RWPE2 (cell line): Measurements from ENCODE around the gene LTBP4.
"Not testable (repeated sequence)": the region's sequence is repeated elsewhere in the genome, so short reads cannot be mapped to it uniquely, and the experiment has no call there.

Experiments used
- ATAC-seq: fragments of 200-7000 bp; cut with Tn5 transposase; 3 replicates; pipeline ENCODE4 v1.9.1; 2021; ENCODE audit warnings: low read depth
- DNase-seq: peaks from one replicate; pipeline ENCODE4 v3.0.0-alpha.2; 2020; ENCODE audit warnings: low spot score
- H3K27ac ChIP-seq: fragments of 450-650 bp; 2 replicates; pipeline ENCODE4 v1.5.1; 2017; ENCODE audit warnings: mild to moderate bottlenecking; ENCODE audit not compliant: poor library complexity, severe bottlenecking
- H3K27me3 ChIP-seq: fragments of 250-450 bp; sonication (Bioruptor Pico); 2 replicates; pipeline ENCODE4 v1.5.1; 2021; ENCODE audit warnings: mild to moderate bottlenecking, moderate library complexity; ENCODE audit not compliant: insufficient read depth, poor library complexity, severe bottlenecking
- H3K36me3 ChIP-seq: fragments of 250-450 bp; sonication (Bioruptor Pico); 2 replicates; pipeline ENCODE4 v1.5.1; 2020; ENCODE audit warnings: low read depth, mild to moderate bottlenecking, moderate library complexity
- H3K4me1 ChIP-seq: fragments of 250-450 bp; sonication (Bioruptor Pico); 2 replicates; pipeline ENCODE4 v1.5.1; 2021; ENCODE audit warnings: mild to moderate bottlenecking, moderate library complexity; ENCODE audit not compliant: insufficient read depth, poor library complexity, severe bottlenecking
- H3K4me3 ChIP-seq: fragments of 250-450 bp; sonication (Bioruptor Pico); 2 replicates; pipeline ENCODE4 v1.5.1; 2021; ENCODE audit warnings: mild to moderate bottlenecking, moderate library complexity; ENCODE audit not compliant: severe bottlenecking
- H3K9me3 ChIP-seq: fragments of 250-450 bp; sonication (Bioruptor Pico); 2 replicates; pipeline ENCODE4 v1.5.1; 2021; ENCODE audit warnings: mild to moderate bottlenecking, moderate library complexity; ENCODE audit not compliant: severe bottlenecking
- TF ChIP-seq, protein P1 (sequence below): fragments of 450-650 bp; IDR thresholded peaks from one replicate; pipeline ENCODE4 v1.5.1; 2017; ENCODE audit warnings: mild to moderate bottlenecking, moderate library complexity; ENCODE audit not compliant: poor library complexity, severe bottlenecking

Gene LTBP4

DNA sequence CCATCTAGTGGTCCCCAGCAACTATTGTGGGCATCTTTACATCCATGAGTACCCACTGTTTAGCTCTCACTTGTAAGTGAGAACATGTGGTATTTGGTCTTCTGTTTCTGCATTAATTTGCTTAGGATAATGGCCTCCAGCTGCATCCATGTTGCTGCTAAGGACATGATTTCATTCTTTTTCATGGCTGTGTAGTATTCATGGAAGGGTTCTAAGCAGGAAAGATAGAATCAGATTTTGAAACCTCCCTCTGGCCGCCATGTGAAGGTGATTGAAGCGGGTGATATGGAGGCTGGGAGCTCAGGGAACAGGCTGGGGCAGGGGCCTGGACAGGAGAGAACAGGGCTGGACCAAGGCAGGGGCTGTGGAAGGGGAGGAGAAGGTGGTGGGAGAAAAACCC lies 20.1 kb downstream of the LTBP4 start:
- no peak overlapping the region for H3K4me3 ChIP-seq
- no peaks in the 10 kb centered on the region for H3K9me3 ChIP-seq
- DNase-seq: peak; percentile 30
- H3K27me3 ChIP-seq: no peaks in the 10 kb centered on the region
- H3K4me1 ChIP-seq: no peaks in the 10 kb centered on the region
- ATAC-seq: no peak
- H3K36me3 ChIP-seq: peaks cover 79% of the 10 kb centered on the region
- no peak overlapping the region for H3K27ac ChIP-seq
- TF ChIP-seq, protein P1, sequence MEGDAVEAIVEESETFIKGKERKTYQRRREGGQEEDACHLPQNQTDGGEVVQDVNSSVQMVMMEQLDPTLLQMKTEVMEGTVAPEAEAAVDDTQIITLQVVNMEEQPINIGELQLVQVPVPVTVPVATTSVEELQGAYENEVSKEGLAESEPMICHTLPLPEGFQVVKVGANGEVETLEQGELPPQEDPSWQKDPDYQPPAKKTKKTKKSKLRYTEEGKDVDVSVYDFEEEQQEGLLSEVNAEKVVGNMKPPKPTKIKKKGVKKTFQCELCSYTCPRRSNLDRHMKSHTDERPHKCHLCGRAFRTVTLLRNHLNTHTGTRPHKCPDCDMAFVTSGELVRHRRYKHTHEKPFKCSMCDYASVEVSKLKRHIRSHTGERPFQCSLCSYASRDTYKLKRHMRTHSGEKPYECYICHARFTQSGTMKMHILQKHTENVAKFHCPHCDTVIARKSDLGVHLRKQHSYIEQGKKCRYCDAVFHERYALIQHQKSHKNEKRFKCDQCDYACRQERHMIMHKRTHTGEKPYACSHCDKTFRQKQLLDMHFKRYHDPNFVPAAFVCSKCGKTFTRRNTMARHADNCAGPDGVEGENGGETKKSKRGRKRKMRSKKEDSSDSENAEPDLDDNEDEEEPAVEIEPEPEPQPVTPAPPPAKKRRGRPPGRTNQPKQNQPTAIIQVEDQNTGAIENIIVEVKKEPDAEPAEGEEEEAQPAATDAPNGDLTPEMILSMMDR: no peak

DNA sequence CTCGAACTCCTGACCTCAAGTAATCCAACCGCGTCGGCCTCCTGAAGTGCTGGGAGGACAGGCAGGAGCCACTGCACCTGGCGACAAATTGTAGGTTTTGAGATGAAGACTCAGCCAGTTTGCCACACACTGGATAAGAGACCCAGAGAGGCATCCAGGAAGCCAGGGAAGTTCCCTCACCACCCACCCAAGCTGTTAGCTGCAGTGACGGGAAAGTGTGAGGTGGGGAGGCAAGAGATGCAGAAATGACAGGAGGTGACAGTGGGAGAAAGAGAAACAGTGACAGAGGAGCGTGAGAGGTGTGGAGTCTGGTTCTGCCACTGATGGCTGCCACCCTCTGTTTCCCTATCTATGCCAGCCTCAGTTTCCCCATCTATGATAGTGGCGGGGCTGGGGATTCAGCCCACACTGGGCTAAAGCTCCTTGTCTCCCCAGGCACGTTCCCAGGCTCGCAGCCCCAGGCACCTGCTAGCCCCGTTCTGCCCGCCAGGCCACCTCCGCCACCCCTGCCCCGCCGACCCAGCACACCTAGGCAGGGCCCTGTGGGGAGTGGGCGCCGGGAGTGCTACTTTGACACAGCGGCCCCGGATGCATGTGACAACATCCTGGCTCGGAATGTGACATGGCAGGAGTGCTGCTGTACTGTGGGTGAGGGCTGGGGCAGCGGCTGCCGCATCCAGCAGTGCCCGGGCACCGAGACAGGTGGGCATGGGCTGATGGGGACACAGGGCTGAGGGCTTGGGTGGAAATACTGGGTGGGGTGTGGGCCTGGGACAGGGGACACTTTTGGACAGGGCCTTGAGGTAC lies 21.0 kb downstream of the LTBP4 start:
- Histone ChIP-seq H3K27ac (no peak overlapping the region), H3K27me3 (no peaks in the 10 kb centered on the region), H3K9me3 (no peaks in the 10 kb centered on the region), H3K4me1 (no peaks in the 10 kb centered on the region), H3K4me3 (no peak overlapping the region), H3K36me3 (peaks cover 78% of the 10 kb centered on the region)
- TF ChIP-seq, protein P1: no peak
- no peak for ATAC-seq
- peak; percentile 59 for DNase-seq

DNA sequence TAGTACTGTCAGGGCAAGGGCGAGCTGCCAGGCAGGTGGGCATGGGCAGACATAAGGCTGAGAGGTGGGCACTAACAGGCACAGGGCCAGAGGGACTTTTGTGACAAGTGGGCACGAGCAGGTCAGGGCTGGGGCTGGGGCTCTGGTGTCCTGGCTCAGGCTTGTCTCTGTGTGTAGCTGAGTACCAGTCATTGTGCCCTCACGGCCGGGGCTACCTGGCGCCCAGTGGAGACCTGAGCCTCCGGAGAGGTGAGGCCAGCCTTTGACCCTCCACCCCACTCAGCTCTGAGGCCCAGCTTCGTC lies 21.6 kb downstream of the LTBP4 start:
- H3K36me3 ChIP-seq: peaks cover 81% of the 10 kb centered on the region
- DNase-seq (peak; percentile 52), ATAC-seq (no peak)
- H3K27me3 ChIP-seq: no peaks in the 10 kb centered on the region
- H3K4me3 ChIP-seq: no peak overlapping the region
- no peaks in the 10 kb centered on the region for H3K9me3 ChIP-seq
- no peaks in the 10 kb centered on the region for H3K4me1 ChIP-seq
- H3K27ac ChIP-seq: no peak overlapping the region
- TF ChIP-seq, protein P1: no peak

DNA sequence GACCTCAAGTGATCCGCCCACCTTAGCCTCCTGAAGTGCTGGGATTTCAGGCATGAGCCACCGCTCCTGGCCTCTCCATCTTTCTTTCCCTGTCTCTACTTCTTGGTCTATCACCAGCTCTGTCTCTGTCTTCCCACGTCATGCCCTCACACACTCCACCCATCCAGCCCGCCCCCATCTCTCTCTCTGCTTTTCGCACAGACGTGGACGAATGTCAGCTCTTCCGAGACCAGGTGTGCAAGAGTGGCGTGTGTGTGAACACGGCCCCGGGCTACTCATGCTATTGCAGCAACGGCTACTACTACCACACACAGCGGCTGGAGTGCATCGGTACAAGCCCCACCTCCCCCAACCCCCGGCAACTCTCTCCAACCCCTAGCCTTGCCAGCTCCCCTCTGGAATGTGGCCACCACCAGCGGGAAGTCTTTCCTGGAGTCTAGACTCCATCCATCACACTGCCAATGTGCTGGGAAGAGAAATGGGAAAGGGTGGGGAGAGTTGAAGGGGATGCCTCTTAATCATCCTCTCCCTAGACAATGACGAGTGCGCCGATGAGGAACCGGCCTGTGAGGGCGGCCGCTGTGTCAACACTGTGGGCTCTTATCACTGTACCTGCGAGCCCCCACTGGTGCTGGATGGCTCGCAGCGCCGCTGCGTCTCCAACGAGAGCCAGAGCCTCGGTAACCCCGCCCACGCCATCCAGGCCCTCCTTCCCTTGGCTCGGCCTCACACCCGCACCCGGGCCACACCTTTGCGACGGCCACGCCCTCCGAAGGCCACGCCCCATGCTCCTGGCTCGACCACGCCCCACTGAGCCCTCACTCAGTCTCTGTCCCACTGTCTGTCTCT lies 22.5 kb downstream of the LTBP4 start:
- Histone ChIP-seq H3K27ac (no peak overlapping the region), H3K36me3 (peaks cover 81% of the 10 kb centered on the region), H3K9me3 (no peaks in the 10 kb centered on the region), H3K27me3 (no peaks in the 10 kb centered on the region), H3K4me3 (no peak overlapping the region), H3K4me1 (no peaks in the 10 kb centered on the region)
- TF ChIP-seq, protein P1: no peak
- ATAC-seq: peak; percentile 56; the same call in 1 of the 3 replicates
- DNase-seq: peak; percentile 75

DNA sequence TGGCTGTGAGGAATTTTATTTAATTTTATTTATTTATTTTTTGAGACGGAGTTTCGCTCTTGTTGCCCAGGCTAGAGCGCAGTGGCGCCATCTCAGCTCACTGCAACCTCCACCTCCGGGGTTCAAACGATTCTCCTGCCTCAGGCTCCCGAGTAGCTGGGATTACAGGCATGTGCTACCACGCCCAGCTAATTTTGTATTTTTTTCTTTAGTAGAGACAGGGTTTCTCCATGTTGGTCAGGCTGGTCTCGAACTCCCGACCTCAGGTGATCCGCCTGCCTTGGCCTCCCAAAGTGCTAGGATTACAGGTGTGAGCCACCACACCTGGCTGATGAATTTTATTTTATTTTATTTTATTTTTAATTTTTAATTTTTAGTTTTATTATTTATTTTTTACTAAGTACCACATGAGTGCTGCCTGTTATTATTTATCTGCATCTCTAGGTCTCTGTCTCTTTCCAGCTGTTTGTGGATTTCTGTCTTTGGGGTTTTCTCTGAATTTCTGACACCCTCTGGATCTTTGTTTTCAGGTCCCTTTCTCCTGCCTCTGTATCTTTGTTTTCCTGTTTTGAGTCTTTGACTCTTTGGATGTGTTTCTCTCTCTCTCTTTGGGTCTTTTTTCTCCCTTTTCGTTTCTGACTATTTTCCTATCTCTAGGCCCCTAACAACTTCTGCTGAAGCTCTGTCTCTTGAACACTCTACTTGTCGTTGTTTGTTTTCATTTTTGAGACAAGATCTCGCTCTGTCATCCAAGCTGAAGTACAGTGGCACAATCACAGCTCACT lies 23.4 kb downstream of the LTBP4 start:
- H3K27ac ChIP-seq, H3K4me3 ChIP-seq, H3K27me3 ChIP-seq, DNase-seq, H3K9me3 ChIP-seq, ATAC-seq, H3K4me1 ChIP-seq: not testable (repeated sequence)
- H3K36me3 ChIP-seq: peaks cover 77% of the 10 kb centered on the region
